ENCODE results near the gene CHTF8.

GRCh38 chr16:69094501-69094900 is 37.9 kb downstream of the CHTF8 start:
- TF ChIP-seq GATA2 (IDR thresholded peaks at IDR 0.05; ENCODE audit: low read depth, low read length): no peak
- no peak for TF ChIP-seq GATA3 (IDR thresholded peaks at IDR 0.05; ENCODE audit: low read depth, low read length)

Measured in SH-SY5Y (cell line).